Fibroblast of pulmonary artery (primary cell): Measurements from ENCODE around the gene NT5M.
"Not testable (repeated sequence)": the region's sequence is repeated elsewhere in the genome, so short reads cannot be mapped to it uniquely, and the experiment has no call there.

Experiments
- DNase-seq: peaks from one replicate; pipeline ENCODE4 v3.0.0-alpha.2; 2010; ENCODE audit warnings: low read depth
- H3K4me3 ChIP-seq: replicated peaks from 2 replicates; pipeline ENCODE4 v1.5.1; 2011; ENCODE audit warnings: low read depth, mild to moderate bottlenecking, control low read depth, low read length, moderate library complexity
- TF ChIP-seq, protein P1 (sequence below): IDR thresholded peaks from 2 replicates; pipeline ENCODE4 v1.5.1; 2011; ENCODE audit warnings: mild to moderate bottlenecking, control low read depth, low read length, inconsistent platforms; ENCODE audit errors: missing control alignments

The NT5M gene

DNA sequence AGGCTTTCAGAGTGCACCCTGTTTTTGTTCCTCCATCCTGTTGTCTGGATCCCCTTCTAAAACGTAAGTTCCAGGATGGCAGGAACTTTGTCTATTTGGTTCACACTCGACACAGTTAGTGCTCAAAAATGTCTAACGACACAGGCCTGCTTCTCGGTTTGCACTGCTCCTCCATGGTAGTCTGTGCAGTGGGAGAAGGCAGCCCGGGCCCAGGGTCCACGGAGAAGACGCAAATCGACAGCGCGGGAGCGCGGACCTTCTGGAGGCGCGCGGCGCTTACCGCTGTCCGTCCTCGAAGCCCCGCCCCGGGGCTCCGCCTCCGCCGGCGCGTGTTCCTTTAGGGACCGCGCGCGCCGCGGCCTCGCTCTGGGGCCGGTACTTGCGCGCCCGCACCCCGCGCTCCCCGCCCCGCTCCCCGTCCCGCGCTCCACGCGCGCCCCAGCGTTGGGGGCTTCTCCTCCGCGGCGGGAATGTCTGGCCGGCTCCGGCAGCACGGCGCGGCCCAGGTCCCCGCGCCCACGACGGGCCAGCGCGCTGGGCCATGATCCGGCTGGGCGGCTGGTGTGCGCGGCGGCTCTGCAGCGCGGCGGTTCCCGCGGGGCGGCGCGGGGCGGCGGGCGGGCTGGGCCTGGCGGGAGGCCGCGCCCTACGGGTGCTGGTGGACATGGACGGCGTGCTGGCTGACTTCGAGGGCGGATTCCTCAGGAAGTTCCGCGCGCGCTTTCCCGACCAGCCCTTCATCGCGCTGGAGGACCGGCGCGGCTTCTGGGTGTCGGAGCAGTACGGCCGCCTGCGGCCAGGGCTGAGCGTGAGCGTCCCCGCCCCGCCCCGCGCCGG, at the start of gene NT5M:
TSS of gene NT5M (plus strand) at position 364 of the 837 bp plus-strand sequence. CDS start at position 542, 178 bp downstream.
- H3K4me3 ChIP-seq, result peak within 1 kb of the TSS; percentile 55
- TF ChIP-seq, protein P1, sequence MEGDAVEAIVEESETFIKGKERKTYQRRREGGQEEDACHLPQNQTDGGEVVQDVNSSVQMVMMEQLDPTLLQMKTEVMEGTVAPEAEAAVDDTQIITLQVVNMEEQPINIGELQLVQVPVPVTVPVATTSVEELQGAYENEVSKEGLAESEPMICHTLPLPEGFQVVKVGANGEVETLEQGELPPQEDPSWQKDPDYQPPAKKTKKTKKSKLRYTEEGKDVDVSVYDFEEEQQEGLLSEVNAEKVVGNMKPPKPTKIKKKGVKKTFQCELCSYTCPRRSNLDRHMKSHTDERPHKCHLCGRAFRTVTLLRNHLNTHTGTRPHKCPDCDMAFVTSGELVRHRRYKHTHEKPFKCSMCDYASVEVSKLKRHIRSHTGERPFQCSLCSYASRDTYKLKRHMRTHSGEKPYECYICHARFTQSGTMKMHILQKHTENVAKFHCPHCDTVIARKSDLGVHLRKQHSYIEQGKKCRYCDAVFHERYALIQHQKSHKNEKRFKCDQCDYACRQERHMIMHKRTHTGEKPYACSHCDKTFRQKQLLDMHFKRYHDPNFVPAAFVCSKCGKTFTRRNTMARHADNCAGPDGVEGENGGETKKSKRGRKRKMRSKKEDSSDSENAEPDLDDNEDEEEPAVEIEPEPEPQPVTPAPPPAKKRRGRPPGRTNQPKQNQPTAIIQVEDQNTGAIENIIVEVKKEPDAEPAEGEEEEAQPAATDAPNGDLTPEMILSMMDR, result no peak
- DNase-seq, result peak; percentile 55

DNA sequence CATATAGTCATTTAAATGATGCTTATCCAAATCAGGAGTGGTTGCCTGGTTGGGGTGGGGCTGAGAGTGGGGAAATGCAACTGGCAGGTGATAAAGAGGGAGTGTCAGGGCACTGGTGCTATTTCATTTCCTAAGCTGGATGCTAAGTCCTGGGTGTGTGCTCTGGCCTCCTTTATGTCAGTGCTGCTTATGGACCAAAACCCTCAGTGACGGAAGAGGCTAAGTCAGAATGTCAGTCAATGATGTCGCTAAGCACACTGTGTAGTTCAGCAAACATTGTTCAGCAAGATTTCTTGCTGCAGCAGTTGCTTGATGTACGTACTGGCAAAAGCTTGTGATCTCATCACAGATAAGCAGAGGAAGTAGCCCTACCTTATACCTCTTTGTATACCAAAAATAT, 49.8 kb upstream of the NT5M start:
- no peak for DNase-seq
- TF ChIP-seq, protein P1, result no peak
- H3K4me3 ChIP-seq, result no peak overlapping the region

DNA sequence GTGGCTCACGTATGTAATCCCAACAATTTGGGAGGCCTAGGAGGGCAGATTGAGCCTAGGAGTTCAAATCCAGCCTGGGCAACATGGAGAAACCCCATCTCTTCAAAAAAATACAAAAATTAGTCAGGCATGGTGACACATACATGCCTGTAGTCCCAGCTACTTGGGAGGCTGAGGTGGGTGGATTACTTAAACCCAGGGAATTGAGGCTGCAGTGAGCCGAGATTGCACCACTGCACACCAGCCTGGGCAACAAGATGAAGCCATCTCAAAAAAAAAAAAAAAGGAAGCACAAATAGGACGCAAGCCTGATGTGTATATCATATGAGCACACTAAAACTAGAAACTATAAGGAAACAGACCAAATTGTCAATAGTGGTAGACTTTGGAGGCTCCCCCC, 49.1 kb upstream of the NT5M start:
- TF ChIP-seq, protein P1, result no peak
- no peak overlapping the region for H3K4me3 ChIP-seq
- no peak for DNase-seq

DNA sequence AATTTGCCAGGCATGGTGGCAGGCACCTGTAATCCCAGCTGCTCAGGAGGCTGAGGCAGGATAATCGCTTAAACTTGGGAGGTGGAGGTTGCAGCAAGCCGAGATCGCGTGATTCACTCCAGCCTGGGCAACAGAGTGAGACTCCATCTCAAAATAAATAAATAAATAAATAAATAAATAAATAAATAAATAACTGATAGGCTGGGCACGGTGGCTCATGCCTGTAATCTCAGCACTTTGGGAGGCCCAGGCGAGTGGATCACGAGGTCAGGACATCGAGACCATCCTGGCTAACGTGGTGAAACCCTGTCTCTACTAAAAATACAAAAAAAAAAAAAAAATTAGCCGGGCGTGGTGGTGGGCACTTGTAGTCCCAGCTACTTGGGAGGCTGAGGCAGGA, 47.5 kb upstream of the NT5M start:
- not testable (repeated sequence) for H3K4me3 ChIP-seq, DNase-seq

DNA sequence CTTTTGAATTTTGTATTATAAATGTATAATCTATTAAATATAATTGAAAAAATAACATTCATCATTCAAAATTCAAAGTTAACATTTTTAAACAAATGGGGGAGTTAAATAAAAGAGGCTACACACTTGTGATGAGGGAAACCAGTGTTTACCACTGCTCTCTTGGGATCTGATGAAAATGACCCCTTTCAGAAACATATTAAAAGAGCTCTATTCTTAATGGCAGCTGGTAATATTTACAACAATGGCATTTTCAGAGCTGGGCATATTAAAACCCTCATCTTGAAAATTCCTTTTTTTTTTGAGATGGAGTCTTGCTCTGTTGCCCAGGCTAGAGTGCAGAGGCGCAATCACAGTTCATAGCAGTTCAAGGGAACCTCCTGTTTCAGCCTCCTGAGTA, 46.9 kb upstream of the NT5M start:
- DNase-seq, result no peak
- TF ChIP-seq, protein P1, result no peak
- no peak overlapping the region for H3K4me3 ChIP-seq

DNA sequence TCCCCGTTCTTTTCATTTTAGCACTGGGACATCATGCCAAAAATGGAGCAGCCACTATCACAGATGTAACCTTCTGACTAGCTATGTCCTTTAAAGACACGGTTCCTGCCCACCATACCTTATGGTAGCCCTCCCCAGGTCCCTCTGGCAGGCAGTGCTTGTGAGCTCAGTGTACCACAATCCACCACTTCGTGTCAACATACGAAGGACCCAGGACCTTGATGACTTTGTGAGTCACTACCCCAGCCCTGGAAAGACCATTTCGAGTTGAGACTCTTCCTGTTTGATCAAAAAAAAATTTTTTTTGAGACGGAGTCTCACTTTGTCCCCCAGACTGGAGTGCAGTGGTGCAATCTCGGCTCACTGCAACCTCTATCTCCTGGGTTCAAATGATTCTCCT, 45.2 kb upstream of the NT5M start:
- H3K4me3 ChIP-seq, result no peak overlapping the region
- no peak for DNase-seq
- TF ChIP-seq, protein P1, result no peak

DNA sequence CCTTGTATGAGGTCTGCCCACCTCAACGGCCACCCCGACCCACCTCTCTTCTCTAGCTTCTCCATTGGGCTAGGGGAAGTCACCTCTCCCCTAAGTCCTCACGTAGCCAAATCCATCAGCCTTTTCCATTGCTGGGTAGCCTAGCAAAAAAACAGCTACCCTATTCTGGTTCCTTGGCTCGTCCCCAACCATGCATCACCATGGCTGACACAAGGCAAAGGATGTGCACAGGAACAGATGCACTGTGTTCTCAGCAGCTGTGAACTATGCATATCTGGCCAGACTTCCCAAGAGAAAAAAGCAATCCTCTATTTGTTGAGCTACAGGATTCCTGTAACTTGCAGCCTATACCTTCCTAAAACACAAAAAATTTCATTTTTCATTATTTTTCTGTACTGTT, 44.2 kb upstream of the NT5M start:
- no peak overlapping the region for H3K4me3 ChIP-seq
- DNase-seq, result no peak
- TF ChIP-seq, protein P1, result no peak
